ENCODE measurements around the gene PPP2R5A. TPM values are rescaled to one million over a fixed set of nuclear protein-coding genes. Genes with fewer than 3 reads are reported as not detected.

PPP2R5A gene
- total RNA-seq, 1 experiment from 2014 or later: 22.0 TPM

DNA sequence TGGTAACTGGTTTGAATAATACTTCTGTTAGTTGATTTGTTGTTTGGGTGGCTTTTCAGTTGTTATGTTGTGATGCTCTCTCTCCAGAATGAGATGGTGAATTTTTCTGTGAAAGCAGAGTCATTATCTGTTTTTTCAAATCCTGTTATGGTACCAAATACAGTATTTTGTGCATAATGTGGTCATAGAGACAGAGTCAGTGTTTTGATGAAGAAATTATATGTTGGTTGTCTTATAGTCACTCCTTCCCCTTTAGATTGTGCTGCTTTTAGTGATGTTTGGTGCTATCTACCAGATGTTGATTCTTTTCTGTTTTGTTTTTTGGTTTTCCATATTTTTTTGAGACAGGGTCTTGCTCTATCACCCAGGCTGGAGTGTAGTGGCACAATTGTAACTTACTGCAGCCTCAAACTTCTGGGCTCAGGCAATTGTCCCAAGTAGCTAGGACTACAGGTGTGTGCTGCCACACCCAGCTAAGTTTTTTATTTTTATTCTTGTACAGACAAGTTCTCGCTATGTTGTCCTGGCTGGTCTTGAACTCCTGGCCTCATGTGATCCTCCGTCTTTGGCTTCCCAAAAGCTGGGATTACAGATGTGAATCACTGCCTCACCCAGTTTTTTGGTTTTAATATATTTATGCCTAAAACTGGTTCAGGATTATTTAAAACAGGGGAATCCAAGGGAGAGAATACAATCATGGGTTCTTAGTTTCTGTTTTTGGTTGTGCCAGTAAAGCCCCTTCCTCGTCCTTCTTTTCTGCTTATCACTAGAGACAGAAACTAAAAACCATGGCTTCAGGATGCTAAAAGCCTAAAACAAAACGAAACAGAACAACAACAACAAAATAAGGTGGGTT is 7.3 kb downstream of the PPP2R5A start:
- Histone ChIP-seq H2AK5ac (ENCODE audit: insufficient read length, low read length) (no peak overlapping the region), H3K4me1 (ENCODE audit: insufficient read depth, low read length) (no peaks in the 10 kb centered on the region; the same call in 1 of the 2 replicates), H3K9ac (ENCODE audit: extremely low read depth, insufficient read length, low read length) (no peak overlapping the region), H3K23me2 (ENCODE audit: insufficient read length, low read depth, low read length, poor library complexity, severe bottlenecking) (no peaks in the 10 kb centered on the region), H2AFZ (ENCODE audit: low read length) (no peak overlapping the region), H2BK120ac (ENCODE audit: low read depth, low read length, poor library complexity, severe bottlenecking) (no peak overlapping the region), H2BK5ac (ENCODE audit: insufficient read length, low read length) (no peak overlapping the region), H3T11ph (ENCODE audit: low read length) (no peak overlapping the region), H3K27ac (ENCODE audit: insufficient read length, low read depth, low read length) (no peak overlapping the region), H4K91ac (ENCODE audit: insufficient read length, low read depth, low read length) (no peak overlapping the region), H2BK12ac (ENCODE audit: insufficient read length, low read depth, low read length) (no peak overlapping the region), H3K56ac (ENCODE audit: insufficient read length, low read depth, low read length) (no peak overlapping the region), H3K4me2 (ENCODE audit: insufficient read depth, insufficient read length, low read length) (no peak overlapping the region), H3K27me3 (ENCODE audit: insufficient read depth, low read length) (no peaks in the 10 kb centered on the region), H4K20me1 (ENCODE audit: control insufficient read depth, insufficient read depth, insufficient read length) (no peaks in the 10 kb centered on the region), H4K5ac (ENCODE audit: insufficient read length, low read depth, low read length) (no peak overlapping the region), H3K14ac (ENCODE audit: insufficient read depth, low read length) (no peak overlapping the region), H3K9me3 (ENCODE audit: control insufficient read depth, low read depth, low read length) (no peaks in the 10 kb centered on the region), H3K79me2 (ENCODE audit: insufficient read depth, low read length) (peaks cover 17% of the 10 kb centered on the region; the same call in 1 of the 2 replicates), H3K79me1 (ENCODE audit: insufficient read depth, low read depth, low read length, poor library complexity, severe bottlenecking) (peaks cover 7% of the 10 kb centered on the region), H2BK20ac (ENCODE audit: low read depth, low read length, poor library complexity, severe bottlenecking) (no peak overlapping the region), H2BK15ac (ENCODE audit: low read depth, low read length) (no peak overlapping the region), H3K4ac (ENCODE audit: low read depth, low read length) (no peak overlapping the region), H4K8ac (replicated peaks; ENCODE audit: insufficient read length, low read depth, low read length) (no peak overlapping the region), H3K23ac (ENCODE audit: insufficient read length, low read depth, low read length) (no peak overlapping the region), H3K18ac (ENCODE audit: insufficient read length, low read depth, low read length) (no peak overlapping the region)
- WGBS (ENCODE audit: extremely low coverage, insufficient read length, low lambda C conversion rate): no CpG with 5 or more reads among the region's 4 CpGs
- Mint-ChIP-seq H3K27ac (peak overlapping the region in 2 of 3 experiments; percentile 1 to 32; a peak in 3 of 7 replicates), H3K27me3 (ENCODE audit: low read depth) (no peaks in the 10 kb centered on the region), H3K4me3 (no peak overlapping the region), H3K4me1 (peaks cover 52 to 60% of the 10 kb centered on the region in 2 experiments), H3K9me3 (no peaks in the 10 kb centered on the region), H3K36me3 (ENCODE audit: insufficient read depth in 1 of 3, low read depth in 3 of 3) (no peaks in the 10 kb centered on the region; a peak in 1 of 7 replicates)
- TF ChIP-seq, protein P1, sequence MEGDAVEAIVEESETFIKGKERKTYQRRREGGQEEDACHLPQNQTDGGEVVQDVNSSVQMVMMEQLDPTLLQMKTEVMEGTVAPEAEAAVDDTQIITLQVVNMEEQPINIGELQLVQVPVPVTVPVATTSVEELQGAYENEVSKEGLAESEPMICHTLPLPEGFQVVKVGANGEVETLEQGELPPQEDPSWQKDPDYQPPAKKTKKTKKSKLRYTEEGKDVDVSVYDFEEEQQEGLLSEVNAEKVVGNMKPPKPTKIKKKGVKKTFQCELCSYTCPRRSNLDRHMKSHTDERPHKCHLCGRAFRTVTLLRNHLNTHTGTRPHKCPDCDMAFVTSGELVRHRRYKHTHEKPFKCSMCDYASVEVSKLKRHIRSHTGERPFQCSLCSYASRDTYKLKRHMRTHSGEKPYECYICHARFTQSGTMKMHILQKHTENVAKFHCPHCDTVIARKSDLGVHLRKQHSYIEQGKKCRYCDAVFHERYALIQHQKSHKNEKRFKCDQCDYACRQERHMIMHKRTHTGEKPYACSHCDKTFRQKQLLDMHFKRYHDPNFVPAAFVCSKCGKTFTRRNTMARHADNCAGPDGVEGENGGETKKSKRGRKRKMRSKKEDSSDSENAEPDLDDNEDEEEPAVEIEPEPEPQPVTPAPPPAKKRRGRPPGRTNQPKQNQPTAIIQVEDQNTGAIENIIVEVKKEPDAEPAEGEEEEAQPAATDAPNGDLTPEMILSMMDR (conservative IDR thresholded peaks at IDR 0.05): no peak
- DNase-seq: no peak
